ENCODE data around the gene CANT1.
"Not testable (repeated sequence)": the region's sequence is repeated elsewhere in the genome, so short reads cannot be mapped to it uniquely, and the experiment has no call there.

CANT1 gene

DNA sequence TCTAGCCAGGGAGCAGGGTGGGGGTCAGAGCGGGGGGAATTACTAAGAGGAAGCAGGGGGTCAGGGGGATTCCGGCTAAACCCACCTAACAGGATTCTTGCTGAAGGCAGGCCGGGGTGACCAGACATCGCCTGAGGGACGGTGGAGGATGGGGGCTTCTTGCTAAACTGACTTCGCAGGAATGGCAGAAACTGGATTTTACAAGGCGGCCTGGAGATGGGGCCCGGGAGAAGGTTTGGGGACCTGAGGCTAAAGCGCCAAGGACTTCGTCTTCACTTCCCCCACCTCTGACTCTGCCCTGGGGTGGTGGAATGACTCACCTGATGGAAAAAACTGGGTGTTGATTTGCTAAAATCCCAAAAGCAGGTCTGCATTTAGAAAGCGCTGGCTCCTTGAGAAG, 53.3 kb downstream of the CANT1 start:
- DNase-seq, result no peak

DNA sequence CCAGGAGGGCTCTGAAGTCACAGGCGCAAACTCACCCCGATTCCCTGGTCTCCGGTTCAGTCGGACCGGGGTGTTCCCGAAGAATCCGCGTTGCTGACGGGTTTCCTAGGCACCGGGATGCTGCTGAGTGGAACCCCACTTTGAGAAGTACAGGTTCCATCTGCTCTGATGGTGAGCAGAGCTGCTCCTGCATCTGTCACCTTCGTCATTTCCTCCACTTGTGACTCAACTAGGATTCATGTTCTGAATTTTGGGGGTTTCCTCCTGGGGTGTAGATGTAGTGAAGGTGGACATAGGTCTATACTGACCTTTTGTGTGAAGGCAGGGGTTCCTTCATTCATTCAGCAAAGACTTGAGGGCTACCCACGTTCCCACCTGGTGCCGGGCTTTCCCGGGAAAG, 54.9 kb downstream of the CANT1 start:
- DNase-seq, result no peak

DNA sequence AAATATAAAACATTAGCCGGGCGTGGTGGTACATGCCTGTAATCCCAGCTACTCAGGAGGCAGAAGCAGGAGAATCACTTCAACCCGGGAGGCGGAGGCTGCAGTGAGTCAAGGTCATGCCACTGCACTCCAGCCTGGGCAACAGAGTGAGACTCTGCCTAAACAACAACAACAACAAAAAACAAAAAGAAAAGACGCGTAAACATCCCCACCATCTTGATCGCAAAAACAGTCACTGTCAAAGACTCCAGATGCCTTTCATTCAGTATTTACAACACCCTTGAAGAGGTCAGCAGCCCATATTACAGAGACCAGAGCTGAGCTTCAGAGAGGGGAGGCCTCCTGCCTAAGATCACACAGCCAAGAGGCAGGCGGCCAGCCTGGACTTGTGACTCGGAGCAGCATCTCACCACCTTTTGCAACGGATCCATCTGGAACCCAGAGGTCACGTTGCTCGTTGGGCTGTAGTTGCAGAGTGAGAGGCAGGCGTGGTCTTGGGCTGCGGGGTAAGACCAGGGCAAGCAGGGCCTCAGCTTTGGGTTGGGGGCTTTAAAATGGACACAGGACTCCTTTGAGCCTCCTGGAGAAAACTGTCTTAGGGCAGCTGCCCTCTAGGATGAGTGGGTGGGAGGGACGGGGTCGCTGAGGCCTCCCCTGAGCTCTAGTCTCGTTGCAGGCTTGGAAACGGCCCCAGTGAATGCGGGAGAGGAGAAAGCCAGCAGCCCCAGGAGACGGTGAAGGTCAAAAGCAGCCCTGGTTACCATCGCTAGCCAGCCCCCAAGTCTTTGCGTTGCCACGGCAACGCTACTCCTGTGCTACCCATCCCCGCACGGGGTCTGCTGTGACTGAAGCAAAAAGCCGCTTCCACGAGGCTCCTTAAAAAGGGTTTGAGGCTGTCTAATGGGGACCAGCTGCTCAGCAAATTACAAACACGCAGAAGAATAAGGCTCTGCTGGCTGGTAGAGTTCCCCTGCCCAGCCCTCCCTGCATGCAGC, 55.9 kb downstream of the CANT1 start:
- no peak for DNase-seq

DNA sequence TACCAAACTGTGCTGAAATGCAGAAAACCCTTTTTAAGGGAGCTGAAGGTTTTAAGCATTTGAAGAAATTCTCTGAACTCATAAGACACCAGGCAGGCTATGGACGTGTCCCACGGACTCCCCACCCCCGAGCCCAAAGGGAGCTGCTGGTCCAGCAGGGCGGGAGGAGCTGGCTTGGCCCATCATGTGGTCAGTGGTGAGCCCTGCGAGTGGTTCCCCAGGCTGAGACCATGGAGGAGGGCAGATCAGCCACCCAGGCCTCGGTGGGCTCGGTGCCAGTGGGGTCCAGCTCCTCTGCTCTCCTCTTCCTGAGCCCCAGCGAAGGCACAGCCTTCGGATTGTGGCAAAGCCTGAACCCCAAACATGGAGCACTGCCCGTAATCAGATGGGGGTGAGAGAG, 56.9 kb downstream of the CANT1 start:
- DNase-seq, result no peak

DNA sequence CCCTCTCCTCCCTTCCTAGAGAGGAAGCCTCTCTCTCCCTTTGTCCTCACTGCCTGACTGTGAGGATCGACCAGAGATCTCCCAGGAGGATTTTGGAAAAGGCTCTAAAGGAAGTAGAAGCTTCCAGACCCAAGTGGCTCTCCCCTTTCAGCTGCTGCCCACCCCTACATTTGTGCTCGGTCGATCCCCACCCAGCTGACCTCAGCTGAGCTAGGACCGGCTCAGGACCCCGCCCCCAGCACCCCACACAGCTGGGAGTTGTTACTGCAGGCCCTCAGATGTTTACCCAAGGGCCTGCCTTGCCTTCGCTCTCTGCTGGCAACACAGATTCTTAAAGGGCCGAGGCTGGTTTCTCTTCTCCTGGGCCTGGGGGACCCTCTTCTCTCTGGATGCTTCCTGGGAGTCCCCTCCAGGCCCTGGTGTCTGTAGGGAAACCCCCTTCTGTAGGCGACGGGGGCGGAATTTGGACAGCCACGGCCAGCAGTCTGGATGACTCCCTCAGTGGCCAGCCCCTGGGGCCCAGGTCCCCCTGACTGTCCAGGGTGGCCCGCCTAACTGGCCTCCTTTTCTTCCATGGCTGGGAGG, 57.5 kb downstream of the CANT1 start:
- DNase-seq, result no peak

DNA sequence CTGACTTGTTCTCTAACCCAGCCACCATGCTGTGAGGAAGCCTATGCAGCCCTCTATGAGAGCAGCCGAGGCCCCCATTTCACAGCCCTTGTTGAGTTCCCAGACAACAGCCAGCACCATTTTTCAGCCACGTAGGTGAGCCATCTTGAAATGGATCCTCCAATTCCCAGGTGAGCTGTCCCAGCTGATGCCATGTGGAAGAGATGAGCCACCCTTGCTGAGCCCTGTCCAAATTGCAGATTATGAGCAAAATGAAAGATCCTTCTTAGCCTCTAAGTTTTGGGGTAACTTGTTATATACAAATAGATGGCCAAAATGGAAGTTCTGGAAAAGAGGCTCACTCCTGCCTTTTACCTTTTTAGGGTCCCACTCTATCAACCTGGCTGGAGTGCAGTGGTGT, 58.7 kb downstream of the CANT1 start:
- no peak for DNase-seq

DNA sequence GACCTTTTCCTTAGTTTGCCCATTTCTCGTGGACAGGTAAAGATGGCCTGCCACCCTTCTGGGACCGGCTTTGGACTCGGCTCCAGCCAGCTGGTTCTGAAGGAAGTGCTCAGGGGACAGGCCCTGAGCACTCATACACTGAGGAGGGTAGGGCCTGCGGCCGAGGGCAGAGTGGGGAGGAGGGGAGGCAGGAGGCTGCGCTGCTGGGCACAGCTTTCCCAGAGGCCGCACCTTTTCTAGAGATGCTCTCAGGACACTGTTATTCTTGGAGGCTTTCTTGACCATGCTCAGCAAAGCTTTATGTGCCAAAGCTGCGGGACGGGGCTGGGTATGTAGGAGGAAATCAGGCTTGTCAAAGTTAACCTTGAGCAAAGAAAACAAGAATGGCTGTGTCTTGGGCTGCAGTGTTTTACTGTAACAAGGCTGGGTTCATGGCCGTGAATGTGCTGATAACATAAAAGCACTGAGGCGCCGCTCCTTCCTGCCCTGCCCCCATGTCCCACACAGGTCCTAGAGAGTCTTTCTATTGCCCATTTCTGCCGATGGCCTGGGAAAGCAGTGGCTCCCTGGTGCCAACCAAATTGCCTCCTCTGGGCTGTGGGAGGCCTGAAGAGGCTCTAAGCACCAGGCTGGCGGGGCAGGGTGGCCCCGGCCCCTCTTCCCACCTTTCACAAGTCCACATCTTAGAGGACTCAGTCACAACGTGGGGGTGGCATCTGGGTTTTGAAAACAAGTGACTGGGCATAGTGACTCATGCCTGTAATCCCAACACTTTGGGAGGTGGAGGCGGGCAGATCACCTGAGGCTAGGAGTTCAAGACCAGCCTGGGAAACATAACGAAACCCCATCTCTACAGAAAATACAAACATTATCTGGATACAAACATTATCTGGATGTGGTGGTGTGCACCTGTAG, 62.1 kb downstream of the CANT1 start:
- DNase-seq, result no peak

DNA sequence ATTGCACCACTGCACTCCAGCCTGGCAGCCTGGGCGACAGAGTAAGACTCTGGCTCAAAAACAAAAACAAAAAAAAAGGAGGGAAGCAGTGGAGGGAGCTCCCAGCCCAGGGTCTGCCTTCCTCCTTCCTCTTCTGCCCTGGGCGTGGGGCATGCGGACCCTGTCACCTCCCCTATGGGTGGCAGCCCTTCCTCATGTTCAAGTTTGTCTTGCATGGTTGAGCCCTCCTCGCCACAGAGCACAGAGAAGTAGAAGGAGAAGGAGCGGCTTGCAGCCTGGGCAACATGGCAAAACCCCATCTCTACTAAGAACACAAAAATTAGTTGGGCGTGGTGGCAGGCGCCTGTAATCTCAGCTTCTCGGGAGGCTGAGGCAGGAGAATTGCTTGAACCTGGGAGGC, 62.9 kb downstream of the CANT1 start:
- DNase-seq, result no peak

DNA sequence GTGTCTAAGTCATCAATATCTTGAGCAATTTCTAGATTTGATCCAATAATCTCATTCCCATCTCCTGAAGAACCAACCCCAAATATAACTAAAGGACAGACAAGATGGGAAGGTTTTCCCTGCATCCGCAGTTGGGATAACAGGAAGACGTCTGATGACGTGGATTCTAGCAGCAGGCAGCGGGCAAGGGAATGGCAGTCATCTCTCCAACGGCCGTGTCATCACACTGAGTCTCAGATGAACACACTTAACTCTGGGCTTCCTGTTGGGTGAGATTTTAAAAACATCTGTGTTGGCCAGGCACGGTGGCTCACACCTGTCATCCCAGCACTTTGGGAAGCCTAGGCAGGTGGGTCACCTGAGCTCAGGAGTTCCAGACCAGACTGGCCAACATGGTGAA, 63.4 kb downstream of the CANT1 start:
- no peak for DNase-seq

DNA sequence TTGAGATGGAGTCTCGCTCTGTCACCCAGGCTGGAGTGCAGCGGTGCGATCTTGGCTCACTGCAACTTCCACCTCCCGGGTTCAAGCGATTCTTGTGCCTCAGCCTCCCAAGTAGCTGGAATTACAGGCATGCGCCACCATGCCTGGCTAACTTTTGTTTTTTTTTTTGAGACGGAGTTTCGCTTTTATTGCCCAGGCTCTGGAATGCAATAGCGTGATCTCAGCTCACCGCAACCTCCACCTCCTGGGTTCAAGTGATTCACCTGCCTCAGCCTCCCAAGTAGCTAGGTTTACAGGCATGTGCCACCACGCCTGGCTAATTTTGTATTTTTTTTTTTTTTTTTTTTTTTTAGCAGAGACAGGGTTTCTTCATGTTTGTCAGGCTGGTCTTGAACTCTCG, 64.1 kb downstream of the CANT1 start:
- not testable (repeated sequence) for DNase-seq

DNA sequence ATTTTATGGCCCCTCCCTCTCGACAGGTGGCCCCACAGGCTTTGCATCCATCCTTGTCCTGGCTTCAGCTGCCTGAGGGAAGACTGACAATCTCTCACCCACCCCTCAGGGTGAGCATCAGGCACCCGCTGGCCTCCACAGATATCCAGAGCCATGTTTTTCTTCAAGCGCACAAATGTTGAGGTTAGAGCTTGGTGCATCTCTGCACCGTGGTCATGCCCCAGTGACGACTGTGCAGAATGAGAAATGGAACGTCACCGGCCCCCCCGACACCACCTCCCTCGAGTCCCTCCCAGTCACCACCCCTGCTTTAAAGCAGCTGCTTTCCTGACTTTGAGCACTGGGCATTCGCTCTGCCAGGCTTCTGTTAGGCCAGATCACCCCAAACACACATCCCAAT, 64.6 kb downstream of the CANT1 start:
- DNase-seq, result no peak

DNA sequence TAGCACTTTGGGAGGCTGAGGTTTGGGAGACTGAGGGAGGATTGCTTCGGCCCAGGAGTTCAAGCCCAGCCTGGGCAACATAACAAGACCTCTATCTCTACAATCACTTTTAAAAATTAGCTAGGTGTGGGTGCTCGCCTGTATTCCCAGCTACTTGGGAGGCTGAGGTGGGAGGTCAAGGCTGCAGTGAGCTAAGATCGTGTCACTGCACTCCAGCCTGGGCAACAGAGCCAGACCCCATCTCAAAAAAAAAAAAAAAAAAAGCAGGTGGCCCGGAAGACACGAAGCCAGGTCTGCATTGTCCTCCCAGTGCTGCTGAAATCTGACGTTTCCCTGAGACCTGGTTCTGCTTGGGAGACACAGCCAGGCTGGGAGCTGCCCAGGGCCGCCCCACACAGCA, 65.5 kb downstream of the CANT1 start:
- DNase-seq, result no peak
